Left colon (tissue), 2 donors: ENCODE results near the gene ARFGAP2. TPM values are rescaled to one million over a fixed set of nuclear protein-coding genes. Genes with fewer than 3 reads are reported as not detected.

Source experiments
- ATAC-seq: fragments of 200-7000 bp; cut with Tn5 transposase; one replicate; pipeline ENCODE4 v1.9.1; 2020; ENCODE audit warnings: mild to moderate bottlenecking, moderate library complexity
- DNase-seq, 2 donors: peaks; one replicate each; pipeline ENCODE4 v3.0.0-alpha.2; 2020
- intact Hi-C, 2 donors: fragments of 100-400 bp; cut with DNase I in 1 of 2; cut with micrococcal nuclease in 1 of 2; formaldehyde crosslinking; loops; one replicate each; pipeline versions ENCODE4 v1.11.2 to v1.14.0; 2022; cut with DNase I, micrococcal nuclease
- total RNA-seq, 2 donors: library from RNA; stranded (reverse); fragmentation: NEBNext Ultra II Directional; extraction: Animal tissue kit (Norgen Biotek cat#: 25700); gene quantifications; one replicate each; pipeline ENCODE4 v1.2.1, GENCODE V29; 2021
- donor health status: DM: no; HTN: no; CAD: no.
- donor health status: DM: yes; HTN: yes; CAD: no.

The ARFGAP2 gene
- total RNA-seq, 2 donors from 2014 or later: 81.5 to 85.4 TPM

DNA sequence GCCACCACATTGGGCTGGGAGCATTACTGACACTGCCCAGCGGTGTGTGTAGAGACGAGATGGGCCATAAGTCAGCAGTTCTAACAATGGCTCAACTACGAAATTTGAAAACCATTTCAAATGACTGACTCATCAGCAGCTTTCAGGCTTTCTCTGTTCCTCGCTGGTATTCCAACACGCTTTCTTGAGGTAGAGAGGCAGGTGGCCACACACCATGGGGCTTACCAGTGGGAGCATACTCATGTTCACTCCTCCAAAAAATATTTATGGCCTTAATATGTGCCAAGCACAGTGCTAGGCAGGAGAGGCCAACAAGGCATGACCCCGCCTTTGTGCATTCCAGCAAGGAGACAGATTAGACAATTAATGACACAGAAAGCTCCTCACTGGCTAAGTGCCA lies 20.3 kb downstream of the ARFGAP2 start:
- intact Hi-C loops: no loop called here
- no peak for DNase-seq
- no peak for ATAC-seq

DNA sequence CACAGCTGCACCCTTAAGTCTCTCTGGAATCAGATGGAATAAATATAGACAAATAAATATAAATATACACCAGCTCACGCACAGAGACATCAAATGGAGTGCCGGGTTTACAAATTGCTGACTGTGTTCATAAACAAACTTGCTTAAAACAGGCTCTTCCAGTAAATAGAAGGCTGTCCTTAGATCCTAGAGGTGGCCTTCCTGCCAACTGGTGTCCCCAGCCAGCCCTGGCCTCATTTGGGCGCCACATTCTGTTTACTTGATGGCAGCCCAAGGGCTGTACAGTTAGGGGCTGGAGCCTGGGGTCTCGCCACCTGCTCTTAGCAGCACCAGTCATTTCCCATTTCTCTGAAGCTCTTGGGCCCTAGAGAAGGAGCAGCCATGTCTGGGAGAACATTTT lies 20.8 kb downstream of the ARFGAP2 start:
- DNase-seq: no peak
- intact Hi-C loops: no loop called here
- no peak for ATAC-seq

DNA sequence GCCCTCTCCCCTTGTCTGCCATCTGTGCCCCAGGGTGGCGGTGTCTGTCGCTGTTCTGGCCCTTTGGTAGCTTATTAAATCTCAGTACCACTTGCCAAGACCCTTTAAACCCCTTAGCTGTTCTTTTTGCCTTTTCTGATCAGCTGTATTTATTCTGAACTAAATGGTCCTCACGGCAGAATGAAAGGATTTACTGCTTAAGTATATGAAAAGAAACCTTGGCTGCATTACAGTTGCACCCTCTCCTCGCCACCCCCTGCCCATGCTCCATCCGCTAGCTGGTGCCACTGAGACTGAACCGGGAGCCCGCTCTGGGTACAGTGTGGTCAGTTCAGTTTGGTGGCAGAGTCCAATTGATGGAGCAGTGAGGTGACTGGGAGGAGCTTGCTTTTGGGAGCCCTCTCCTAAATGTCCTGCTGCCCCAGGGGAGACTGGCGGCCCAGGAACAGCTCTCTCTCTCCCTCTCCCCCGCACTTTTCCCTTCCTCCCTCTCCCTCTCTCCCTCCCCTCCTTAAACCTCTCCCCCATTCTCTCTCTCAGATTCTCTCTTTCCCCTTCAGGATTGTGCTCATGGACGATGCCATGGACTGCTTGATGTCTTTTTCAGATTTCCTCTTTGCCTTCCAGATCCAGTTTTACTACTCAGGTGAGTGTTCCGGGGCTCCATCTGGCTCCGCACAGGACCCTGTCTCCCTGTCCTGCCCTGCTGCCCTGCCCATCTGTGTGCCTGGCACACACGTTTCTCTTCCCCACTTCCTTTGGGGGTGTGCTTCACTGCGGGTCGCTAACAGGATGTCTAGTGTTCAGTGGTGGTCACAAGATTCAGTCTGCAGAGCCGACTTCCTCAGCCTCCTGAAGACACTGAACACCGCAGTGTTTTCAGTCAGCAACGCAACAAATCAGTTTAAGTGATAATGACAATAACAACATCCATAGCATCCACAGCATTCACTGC lies 21.8 kb downstream of the ARFGAP2 start:
- intact Hi-C loops: loop anchor here in 1 of 2 donors (5.0 kb wide), 1 partner anchor 263 kb away; no protein-coding TSS in a partner anchor
- ATAC-seq (no peak), DNase-seq (no peak)

DNA sequence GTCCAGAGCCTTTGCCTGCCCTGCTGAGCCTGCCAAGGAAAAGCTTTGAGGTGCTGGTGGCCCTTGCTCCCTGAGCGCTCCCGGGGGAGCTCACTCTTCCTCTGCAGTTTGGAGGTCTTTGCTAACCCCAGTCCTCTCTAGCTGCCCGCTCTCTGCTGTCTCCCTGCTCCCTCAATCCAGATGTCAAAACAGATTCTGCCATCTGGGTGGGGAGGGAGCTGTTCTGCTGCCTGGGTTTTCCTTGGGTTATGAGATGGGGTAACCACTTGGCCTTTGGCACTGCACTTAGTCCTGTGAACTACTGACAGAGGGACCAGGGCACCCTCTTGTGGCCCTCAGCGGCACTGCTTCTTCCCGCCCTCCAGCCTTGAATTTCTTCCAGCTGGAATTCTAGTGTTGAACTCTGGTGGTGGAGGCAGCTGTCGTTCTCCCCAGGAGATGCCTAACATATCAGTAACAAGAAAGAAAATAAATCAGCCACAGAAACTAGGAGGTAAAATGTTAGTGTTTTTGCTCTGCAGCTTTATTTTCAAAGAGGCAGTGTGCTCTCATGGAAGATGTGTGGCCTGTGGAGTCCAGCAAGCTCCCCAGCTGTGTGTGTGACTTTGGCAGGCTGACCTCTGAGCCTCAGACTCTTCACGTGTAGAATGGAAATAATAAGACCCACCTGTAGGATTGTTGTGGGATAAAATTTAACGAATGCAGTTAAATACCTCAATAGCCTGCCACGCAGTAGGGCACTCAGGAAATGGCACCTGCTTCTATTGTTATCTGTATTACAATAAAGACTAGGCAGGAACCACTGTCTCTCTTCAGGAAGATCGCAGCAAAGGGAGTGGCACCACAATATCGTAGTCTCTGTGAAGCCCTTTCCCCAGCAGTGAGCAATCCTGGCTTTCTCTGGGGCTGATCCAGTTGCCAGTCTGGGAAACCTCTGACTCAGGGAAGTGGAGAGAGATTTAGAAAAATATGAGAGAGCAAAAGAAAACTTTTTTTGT lies 23.4 kb downstream of the ARFGAP2 start:
- ATAC-seq: peak; percentile 84
- intact Hi-C loops: loop anchor here in 1 of 2 donors (5.0 kb wide), 1 partner anchor 261 kb away; no protein-coding TSS in a partner anchor
- DNase-seq: peak; percentile 66 to 85

DNA sequence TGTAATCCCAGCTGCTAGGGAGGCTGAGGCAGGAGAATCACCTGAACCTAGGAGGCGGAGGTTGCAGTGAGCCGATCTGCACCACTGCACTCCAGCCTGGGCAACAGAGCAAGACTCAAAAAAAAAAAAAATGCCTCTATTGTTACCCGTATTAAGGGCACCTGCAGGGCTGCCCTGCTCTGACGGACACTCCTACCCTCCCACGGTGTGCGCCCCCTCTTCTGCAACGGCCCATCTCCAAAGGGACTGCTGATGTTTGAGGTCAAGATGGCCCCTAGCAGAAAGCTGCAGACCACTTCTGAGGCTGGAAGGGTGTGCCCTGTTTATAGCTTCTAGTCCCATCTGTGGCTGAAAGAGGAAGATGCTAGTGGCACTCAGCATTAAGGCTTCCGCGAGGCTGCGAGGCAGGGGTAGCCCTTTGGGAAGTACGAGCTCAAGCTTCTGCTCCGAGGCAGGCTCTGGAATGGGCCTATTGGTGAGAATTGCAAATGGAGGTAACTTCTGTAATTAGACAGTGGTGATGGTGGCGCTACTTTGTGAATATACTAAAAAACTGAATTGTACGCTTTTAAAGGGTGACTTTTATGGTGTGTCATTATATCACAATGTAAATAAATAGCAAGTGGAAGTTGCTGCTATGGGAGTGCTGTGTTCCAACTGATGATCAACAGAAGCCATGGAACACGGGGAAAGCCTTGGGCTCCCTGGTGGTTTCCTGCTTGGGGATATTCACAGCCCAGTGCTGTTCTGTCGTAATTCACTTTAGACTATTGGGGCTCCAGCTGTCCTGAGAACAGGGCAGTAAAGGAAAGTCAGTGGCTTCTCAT lies 24.3 kb downstream of the ARFGAP2 start:
- intact Hi-C loops: loop anchor here in 1 of 2 donors (5.0 kb wide), 1 partner anchor 260 kb away; no protein-coding TSS in a partner anchor
- DNase-seq (no peak), ATAC-seq (peak; percentile 67)

DNA sequence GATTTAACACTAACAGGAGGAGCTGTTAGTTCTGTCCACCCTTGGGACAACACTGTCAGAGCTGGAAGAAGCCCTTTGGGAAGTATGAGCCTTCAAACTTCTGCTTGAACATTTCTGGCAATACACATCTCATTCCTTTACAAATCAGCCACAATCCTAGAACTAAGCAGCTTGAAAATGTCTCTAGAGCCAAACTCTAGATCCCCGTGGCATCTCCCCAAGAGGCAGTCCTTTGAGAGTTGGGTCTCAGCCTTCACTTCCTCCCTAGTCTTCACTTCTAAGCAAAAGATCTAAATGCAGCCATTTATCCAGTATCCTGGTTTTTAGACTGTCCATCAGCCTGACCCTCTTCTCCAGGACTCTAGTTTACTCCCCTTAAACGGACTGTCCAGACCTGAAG lies 26.9 kb downstream of the ARFGAP2 start:
- no peak for ATAC-seq
- DNase-seq: no peak
- intact Hi-C loops: loop anchor here in 1 of 2 donors (5.0 kb wide), 1 partner anchor 257 kb away; no protein-coding TSS in a partner anchor

DNA sequence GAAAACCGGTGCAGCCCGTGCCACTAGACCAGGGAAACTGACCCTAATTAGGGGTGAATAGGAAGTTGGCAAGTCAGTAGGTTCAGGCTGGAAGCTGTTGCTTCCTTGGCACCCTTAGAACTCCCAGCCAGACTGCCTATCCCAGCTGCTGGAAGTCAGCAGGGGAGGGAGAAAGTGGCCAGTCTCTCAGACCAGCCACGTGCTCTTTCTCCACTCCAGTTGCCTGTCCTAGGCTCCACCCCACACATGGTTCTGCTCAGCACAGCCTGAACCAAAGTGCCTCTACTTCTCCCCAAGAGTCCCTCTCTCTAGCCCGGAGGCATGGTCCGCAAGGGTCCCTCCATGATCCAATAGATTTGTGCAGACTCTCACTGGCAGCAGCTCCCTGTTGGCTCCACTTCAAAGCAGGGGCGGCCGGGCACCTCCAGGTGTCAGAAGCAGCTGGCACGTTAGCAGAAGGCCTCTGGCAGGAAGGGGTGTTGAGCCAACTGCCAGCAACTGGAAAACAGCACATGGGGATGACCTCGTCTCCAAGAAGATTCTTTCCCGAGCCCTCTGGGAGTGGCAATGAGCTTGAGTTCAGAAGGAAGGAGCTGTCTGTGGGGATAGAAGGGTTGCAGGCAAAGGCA lies 27.7 kb downstream of the ARFGAP2 start:
- intact Hi-C loops: no loop called here
- ATAC-seq (peak; percentile 21), DNase-seq (peak; percentile 35 to 44)

DNA sequence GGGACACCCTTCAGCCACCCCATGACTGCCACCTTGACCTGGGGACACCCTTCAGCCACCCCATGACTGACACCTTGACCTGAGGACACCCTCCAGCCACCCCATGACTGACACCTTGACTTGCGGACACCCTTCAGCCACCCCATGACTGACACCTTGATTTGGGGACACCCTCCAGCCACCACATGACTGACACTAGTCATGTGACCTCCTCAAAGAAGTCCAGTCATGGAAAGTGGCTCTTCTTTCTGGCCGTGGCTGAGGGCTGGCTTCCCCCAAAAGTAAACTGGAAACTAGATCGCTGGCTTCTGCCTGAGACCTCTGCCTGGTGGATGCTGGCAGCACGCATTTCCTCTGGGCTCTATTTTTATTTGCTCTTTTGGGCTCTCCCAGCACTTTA lies 28.4 kb downstream of the ARFGAP2 start:
- intact Hi-C loops: no loop called here
- DNase-seq (no peak), ATAC-seq (no peak)

DNA sequence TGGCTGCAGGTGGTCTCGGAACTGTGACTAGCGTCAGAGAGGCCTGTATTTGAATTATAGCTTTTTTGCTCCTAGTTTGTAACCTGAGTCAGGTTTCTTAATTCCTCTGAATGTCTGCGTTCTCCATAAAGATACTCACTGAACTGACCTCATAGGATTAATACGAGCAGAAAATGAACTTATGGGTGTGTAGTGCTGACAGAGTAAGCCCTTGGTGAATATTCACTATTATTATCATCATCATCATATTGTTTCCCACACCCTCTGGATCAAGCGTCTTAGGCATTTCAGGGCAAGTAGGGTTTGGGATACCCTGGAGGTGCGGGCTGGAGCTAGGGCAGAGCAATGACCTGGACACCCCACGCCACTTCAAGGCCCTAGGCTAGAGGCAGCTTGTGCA lies 29.0 kb downstream of the ARFGAP2 start:
- DNase-seq (no peak), ATAC-seq (no peak)
- intact Hi-C loops: no loop called here

DNA sequence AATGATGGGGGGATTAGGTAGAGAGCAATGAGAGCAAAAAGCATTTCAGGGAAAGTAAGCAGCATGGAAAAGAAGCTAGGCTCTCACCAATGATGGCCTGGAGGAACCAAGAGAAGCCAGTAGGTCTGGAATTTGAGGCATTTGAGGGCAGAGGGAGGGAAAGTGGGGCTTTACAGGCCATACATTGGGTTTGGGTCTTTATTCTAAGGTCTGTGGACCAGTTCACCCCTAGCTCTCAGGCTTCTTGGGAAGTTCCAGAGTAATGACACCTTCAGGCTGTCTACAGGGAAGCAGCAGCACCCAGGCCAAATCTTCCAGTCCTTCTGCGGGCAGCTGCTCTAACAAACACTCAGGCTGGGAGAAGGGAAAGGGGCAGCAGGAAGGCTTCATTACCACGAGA lies 29.4 kb downstream of the ARFGAP2 start:
- intact Hi-C loops: no loop called here
- ATAC-seq (no peak), DNase-seq (no peak)

DNA sequence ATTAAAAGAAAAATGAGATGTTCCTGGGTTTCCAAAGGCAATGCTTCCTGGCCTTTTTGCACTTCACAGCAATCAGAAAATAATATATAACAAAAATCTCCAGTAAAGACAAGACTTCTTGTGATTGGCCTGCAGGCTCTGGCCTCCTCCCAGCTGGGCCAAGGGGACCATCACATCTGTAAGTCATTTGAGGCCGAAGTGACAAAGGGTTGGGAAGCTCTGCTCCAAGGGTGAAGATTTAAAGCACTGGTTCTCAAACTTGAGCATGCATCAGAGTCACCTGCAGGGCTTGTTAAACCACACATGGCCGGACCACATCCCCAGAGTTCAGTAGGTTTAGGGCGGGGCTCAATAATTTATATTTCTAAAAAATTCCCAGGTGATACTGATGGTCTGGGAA lies 32.1 kb downstream of the ARFGAP2 start:
- intact Hi-C loops: no loop called here
- ATAC-seq: no peak

DNA sequence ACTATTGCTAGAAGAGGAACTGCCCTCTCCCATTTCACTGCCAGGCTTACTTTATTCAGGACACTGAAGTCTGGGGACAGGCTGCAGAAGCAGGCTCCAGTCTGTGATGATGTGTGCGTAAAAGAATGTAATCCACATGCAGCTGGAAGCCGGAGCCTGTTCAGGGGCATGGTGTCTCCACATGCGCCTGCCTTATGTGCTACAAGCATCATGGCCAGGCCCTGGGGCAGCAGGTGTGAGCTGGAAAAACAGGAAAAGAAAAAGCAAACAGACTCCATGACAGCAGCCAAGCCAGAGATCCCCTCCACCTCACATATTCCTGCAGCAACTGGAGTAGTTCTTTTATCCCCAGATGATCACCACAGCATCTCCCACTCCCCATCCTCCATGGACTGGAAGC lies 33.4 kb downstream of the ARFGAP2 start:
- no peak for DNase-seq
- peak; percentile 49 for ATAC-seq
- intact Hi-C loops: no loop called here

More for the DNA sequence above, 32.1 kb downstream of the ARFGAP2 start:
- no peak for DNase-seq

DNA sequence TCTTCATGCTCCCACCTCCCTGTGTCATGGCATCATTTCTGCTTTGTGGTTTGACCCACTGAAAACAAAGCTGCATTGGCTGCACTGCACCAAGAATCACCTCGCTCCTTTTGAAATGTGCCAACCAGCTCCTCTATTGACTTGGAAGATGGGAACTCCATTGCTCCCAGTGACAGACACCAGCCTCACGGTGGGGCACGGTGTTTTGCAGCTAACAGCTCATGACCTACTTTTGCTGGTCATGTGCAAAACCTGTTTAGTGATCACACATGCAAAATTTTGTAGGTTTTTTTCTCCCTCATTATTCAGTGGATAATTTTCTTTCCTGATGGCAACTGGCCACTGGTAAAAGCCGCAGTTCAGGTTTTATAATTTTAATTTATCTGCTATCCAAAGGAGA lies 36.8 kb downstream of the ARFGAP2 start:
- no peak for ATAC-seq
- intact Hi-C loops: no loop called here
- no peak for DNase-seq

DNA sequence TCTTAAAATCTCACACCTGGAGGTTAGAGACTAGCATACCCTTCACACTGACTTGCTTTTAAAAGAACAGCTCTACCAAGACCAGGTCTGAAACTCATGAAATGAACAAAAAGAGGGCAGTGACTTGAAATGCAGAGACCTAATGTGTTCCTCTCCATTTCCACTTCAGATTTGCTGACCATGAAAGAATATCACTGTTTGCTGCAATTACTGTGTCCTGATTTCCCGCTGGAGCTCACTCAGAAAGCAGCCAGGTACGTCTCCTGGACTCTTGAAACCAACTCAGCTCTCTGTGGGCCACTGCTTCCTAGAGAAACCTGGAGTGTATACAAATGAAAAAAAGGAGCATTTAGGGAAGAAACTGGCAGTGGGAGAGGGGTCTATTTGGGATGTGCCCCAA lies 39.2 kb downstream of the ARFGAP2 start:
- ATAC-seq (no peak), DNase-seq (no peak)
- intact Hi-C loops: no loop called here

DNA sequence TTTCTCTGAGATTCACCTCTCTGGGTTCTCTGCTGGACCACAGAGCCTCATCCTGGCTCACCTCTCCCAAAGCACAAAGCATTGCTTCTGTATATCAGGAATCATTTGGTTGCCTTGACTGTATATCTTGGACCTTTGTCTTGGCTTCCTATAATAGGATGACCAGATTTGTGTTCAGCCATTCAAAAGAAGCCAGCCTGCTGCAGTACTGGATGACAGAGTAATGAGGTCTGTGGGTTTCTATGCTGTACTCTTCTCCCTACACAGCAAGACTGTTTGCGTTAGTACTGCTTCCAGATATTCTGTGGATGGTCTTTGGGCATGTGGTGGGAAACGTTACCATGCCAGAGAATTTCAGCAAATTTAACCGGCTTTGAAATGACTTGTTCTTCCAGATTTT lies 39.8 kb downstream of the ARFGAP2 start:
- intact Hi-C loops: no loop called here
- no peak for DNase-seq
- ATAC-seq: no peak

DNA sequence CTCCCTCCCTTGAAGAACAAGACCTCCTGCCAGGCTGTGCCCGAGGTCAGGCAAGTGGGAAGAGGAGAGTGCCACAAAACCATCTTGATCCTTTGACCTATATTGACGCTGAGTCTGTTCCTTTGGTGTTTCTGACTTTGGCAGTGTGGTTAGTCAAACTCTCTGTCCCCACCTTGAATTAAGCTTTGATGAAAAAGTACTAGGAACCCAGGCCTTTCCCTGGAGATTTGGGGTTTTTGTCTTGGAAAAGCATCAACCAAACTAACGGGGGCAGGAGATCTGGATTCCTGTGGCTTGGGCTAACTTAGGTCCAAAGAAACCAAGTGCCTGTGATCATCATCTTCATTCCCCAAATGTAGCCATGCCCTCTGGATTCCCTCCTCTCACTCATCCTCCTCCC lies 40.4 kb downstream of the ARFGAP2 start:
- DNase-seq: no peak
- intact Hi-C loops: no loop called here
- no peak for ATAC-seq

DNA sequence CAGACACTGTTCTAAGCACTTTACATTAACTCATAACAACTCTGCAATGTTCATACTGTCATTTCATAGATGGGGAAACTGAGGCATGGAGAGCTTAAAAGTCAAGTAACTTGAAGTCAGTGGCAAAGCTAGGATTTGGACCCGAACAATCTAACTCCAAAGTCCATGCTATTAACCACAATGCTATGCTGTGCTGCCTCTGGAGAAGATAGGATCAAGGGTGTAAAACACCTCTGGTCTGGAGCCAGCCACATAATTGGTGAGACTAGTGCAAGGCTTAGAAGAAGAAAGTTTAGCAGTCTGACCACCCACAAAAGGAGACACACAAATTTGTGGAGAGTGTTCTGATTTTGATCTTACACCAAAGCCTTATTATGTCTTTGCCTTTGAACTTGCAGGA lies 43.7 kb downstream of the ARFGAP2 start:
- DNase-seq (no peak), ATAC-seq (peak; percentile 64)
- intact Hi-C loops: no loop called here

DNA sequence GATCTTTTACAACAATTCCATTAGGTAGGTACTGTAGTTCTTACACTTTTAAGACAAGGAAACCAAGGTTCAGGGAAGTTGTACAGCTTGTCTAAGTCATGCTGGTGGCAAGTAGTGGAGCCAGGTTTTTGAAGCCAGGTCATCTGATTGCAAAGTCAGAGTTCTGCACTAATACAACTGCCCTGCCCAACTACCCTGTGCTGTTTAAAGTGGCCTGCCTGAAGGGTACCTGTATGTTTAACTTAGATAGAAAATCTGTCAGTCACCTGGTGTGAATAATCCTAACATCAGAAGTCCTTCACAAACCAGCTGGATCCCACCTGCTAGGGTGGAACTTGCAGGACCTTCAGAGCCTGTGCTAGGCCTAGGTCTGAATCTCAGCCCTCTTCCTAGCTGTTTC lies 44.2 kb downstream of the ARFGAP2 start:
- peak; percentile 70 for ATAC-seq
- no peak for DNase-seq
- intact Hi-C loops: no loop called here
